ENCODE data around the gene HOXC10.

- TF ChIP-seq, protein P1, sequence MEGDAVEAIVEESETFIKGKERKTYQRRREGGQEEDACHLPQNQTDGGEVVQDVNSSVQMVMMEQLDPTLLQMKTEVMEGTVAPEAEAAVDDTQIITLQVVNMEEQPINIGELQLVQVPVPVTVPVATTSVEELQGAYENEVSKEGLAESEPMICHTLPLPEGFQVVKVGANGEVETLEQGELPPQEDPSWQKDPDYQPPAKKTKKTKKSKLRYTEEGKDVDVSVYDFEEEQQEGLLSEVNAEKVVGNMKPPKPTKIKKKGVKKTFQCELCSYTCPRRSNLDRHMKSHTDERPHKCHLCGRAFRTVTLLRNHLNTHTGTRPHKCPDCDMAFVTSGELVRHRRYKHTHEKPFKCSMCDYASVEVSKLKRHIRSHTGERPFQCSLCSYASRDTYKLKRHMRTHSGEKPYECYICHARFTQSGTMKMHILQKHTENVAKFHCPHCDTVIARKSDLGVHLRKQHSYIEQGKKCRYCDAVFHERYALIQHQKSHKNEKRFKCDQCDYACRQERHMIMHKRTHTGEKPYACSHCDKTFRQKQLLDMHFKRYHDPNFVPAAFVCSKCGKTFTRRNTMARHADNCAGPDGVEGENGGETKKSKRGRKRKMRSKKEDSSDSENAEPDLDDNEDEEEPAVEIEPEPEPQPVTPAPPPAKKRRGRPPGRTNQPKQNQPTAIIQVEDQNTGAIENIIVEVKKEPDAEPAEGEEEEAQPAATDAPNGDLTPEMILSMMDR (IDR thresholded peaks at IDR 0.05), result no peak
- no peak for TF ChIP-seq POLR2A (IDR thresholded peaks at IDR 0.05)
- TF ChIP-seq EP300 (IDR thresholded peaks at IDR 0.05), result no peak
Measured at GRCh38 chr12:54010053-54010971, 25.4 kb downstream of the HOXC10 start.

Data from ovary (tissue), 3 donors.